T follicular helper cell (primary cell): ENCODE measurements around the gene RNLS.
"Not testable (repeated sequence)": the region's sequence is repeated elsewhere in the genome, so short reads cannot be mapped to it uniquely, and the experiment has no call there.

Source experiments
- DNase-seq: peaks from one replicate; pipeline ENCODE4 v3.0.0-alpha.2; 2020; ENCODE audit warnings: low read depth

Gene RNLS

GRCh38 chr10:88297103-88297502, 286.0 kb downstream of the RNLS start:
- no peak for DNase-seq

- no peak for DNase-seq
Observed at GRCh38 chr10:88293651-88294230, 289.4 kb downstream of the RNLS start.

GRCh38 chr10:88293073-88293472, 290.0 kb downstream of the RNLS start:
- no peak for DNase-seq

GRCh38 chr10:88292185-88292514, 291.0 kb downstream of the RNLS start:
- DNase-seq, result no peak

GRCh38 chr10:88291289-88292184, 291.6 kb downstream of the RNLS start:
- no peak for DNase-seq

GRCh38 chr10:88289342-88289741, 293.8 kb downstream of the RNLS start:
- DNase-seq, result no peak

GRCh38 chr10:88288320-88289059, 294.6 kb downstream of the RNLS start:
- DNase-seq, result no peak

- no peak for DNase-seq
Observed at GRCh38 chr10:88286030-88286429, 297.1 kb downstream of the RNLS start.

GRCh38 chr10:88281592-88282347, 301.3 kb downstream of the RNLS start:
- no peak for DNase-seq

GRCh38 chr10:88280518-88280917, 302.6 kb downstream of the RNLS start:
- DNase-seq, result no peak

- DNase-seq, result no peak
Observed at GRCh38 chr10:88278912-88279311, 304.2 kb downstream of the RNLS start.

- DNase-seq, result not testable (repeated sequence)
Observed at GRCh38 chr10:88276945-88277344, 306.2 kb downstream of the RNLS start.

GRCh38 chr10:88274286-88274685, 308.8 kb downstream of the RNLS start:
- DNase-seq, result no peak

- DNase-seq, result no peak
Observed at GRCh38 chr10:88273567-88273966, 309.6 kb downstream of the RNLS start.

- DNase-seq, result no peak
Observed at GRCh38 chr10:88271761-88272543, 311.2 kb downstream of the RNLS start.

- DNase-seq, result no peak
Observed at GRCh38 chr10:88270871-88271713, 312.0 kb downstream of the RNLS start.

- no peak for DNase-seq
Observed at GRCh38 chr10:88270061-88270808, 312.9 kb downstream of the RNLS start.

GRCh38 chr10:88262591-88263234, 320.4 kb downstream of the RNLS start:
- no peak for DNase-seq

- DNase-seq, result no peak
Observed at GRCh38 chr10:88261152-88261551, 322.0 kb downstream of the RNLS start.
